ENCODE data around the gene NEK4.
A peak's percentile ranks its signal among the peaks of the same experiment; 100 is the strongest.

- peak; percentile 83 for TF ChIP-seq MYC (CRISPR knock-in tag; IDR thresholded peaks at IDR 0.05; ENCODE audit: borderline replicate concordance)
- TF ChIP-seq CTCF (CRISPR knock-in tag; IDR thresholded peaks at IDR 0.05), result no peak; the same call in 1 of the 2 replicates
- no peak for TF ChIP-seq CEBPB (IDR thresholded peaks at IDR 0.05; ENCODE audit: borderline replicate concordance, low read depth, low read length)
- TF ChIP-seq MTA3 (CRISPR knock-in tag; IDR thresholded peaks at IDR 0.05), result no peak; the same call in 1 of the 2 replicates
Observed at GRCh38 chr3:52705688-52706686, 64.8 kb downstream of the NEK4 start, which contains the start of the genes GLT8D1 and SPCS1.

Measured in HepG2 (cell line).